Left hindlimb (tissue), 1 donor: Measurements from ENCODE around the gene CFAP157.
A peak's percentile ranks its signal among the peaks of the same experiment; 100 is the strongest.
"Not testable (repeated sequence)": the region's sequence is repeated elsewhere in the genome, so short reads cannot be mapped to it uniquely, and the experiment has no call there.

Experiments used
- DNase-seq: peaks from one replicate; pipeline ENCODE4 v3.0.0-alpha.2; 2018

Gene CFAP157

GRCh38 chr9:127739614-127740330, 33.0 kb downstream of the CFAP157 start:
- DNase-seq, result no peak

DNA sequence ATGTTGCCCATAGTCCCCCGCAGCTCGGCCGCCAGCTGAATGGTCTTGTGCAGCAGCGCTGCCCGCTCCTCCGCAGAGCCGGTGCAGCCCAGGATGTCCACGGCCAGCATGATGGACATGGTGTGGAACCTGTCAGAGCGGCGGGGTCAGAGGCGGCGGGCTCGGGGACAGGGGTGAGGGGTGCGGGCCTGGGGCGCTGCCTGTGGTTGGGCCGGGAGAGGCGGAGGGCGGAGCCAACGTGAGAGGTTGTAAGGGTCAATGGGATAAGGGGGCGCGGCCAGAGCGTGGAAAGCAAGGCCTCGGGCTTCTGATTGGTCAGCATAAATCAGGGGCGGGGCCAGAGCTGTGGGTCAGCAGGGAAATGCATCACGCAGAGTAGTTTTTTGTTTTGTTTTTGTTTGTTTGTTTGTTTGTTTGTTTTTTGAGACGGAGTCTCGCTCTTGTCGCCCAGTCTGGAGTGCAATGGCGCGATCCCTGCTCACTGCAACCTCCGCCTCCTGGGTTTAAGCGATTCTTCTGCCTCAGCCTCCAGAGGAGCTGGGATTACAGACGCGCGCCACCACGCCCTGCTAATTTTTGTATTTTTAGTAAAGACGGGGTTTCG, 35.1 kb downstream of the CFAP157 start:
- DNase-seq, result no peak

DNA sequence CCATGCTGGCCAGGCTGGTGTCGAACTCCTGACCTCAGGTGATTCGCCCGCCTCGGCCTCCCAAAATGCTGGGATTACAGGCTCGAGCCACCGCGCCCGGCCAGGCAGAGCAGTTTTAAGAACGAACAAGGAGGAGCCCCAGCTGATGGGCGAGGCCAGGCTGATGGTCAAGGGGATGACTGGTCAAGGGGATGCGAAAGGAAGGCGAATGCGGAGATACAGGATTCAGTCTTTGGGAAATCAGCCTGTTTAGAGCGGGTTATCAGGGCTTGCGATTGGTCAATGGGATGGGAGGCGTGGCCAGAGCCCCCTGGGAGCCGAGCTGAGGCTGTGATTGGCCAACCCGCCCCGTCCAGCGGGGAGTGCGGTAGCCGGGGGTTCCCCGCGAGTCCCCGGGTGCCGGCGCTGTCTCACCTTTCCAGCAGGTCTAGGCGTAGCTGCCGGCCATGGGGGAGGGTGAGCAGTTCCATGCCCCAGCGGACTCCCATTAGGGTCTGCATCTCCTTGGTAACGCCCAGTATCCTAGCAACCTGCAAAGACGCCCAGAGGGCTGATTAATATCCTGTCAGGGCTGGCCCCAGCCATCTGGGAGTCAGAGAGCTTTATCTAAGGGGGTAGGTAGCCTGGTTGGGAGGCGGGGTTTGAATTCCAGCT, 35.8 kb downstream of the CFAP157 start:
- no peak for DNase-seq

DNA sequence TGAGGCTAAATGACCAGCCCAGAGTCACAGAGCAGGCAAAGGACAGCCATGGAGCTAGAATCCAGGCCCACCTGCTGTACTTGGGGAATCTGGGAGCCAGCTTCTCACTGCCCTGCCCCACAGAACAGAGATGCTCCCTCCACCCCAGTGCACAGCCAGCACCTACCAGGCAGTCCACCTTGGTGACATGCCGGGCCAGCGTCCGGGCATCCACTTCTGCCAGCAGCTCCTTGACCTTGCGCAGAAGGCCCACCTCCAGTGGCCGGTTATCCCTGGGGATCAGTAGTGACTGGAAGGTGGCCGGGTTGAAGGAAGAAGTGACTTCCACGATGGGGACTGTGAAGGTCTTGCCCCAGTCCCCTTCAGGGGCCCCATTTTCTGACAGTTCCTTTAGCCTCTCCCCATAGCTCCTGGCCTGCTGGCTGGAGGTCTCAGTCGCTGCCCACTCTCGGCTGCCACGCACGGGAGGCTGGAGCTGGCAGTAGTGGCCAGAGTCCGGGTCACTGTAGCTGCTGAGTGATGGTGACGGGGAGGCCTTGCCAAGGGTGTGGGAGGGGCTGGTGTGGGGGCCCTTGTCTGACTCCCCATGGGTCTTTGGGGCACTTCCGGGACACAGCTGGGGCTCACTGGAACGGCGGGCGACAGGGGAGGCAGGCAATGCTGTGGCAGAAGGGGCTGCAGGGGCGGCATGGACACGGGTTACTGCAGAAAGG, 37.8 kb downstream of the CFAP157 start:
- no peak for DNase-seq

DNA sequence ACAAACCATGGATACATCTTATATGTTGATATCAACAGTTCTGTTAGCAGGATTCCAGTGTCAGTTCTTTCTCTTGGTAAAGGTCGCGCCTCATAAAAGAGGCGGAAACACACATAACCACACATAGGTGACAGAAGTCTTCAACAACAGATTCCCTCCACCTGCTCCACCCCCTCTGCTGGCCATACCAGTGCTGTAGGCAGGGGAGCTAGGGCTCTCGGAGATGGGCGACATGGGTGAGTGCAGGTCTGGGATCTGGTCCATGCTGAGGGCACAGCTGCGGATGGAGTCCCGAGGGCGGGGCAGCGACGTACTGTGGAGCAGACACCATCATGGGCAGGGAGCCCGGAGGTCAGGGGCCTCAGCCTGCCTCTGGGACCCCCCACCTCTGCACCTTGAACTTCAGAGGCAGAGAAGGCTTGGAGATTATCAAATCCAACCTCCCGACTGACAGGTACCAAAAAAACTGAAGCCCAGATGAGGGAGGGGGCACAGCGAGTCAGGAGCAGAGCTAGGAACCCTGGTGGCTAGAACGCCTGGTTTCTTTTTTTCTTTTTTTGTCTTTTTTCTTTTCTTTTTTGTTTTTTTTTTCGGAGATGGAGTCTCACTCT, 40.3 kb downstream of the CFAP157 start:
- DNase-seq, result no peak

GRCh38 chr9:127749090-127749787, 42.5 kb downstream of the CFAP157 start:
- DNase-seq, result no peak

DNA sequence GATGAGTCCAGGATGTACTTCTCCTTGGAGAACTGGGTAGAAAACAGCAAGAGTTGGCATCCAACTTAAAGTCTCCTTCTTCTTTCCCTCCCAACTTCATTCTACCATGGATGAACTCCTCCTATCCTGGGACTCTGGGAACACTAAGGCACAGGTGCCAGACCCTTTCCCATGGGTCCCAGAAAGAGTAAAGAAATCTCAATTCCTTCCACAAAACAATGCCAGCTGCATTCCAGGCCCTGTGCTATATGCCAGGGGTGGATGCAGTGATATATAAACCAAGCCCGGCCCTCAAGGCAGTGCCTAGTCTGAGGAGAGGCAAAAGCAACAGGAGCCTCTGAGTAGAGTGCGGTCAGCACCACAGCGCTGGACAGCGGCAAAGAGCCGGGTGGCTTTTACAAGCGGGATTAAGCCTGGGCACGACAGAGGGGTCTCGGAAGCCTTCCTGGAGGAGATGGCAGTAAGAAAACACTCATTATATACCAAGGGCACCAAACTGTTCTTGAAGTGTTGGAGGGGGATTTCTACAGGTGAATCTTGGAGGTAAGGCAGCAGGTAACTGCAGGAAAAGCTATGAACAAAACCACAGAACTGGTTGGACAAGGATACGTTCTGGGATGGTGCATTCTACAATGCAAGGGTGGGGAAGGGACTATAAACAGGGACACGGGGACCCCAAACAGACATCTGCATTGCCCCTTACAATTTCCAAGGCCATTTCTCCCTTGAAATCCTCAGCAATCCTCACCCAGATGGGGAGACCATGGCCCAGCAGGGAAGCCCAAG, 44.7 kb downstream of the CFAP157 start:
- no peak for DNase-seq

GRCh38 chr9:127753148-127753547, 46.4 kb downstream of the CFAP157 start:
- DNase-seq, result no peak

GRCh38 chr9:127753622-127754021, 46.8 kb downstream of the CFAP157 start:
- DNase-seq, result no peak

GRCh38 chr9:127754099-127755060, 47.6 kb downstream of the CFAP157 start:
- DNase-seq, result no peak

DNA sequence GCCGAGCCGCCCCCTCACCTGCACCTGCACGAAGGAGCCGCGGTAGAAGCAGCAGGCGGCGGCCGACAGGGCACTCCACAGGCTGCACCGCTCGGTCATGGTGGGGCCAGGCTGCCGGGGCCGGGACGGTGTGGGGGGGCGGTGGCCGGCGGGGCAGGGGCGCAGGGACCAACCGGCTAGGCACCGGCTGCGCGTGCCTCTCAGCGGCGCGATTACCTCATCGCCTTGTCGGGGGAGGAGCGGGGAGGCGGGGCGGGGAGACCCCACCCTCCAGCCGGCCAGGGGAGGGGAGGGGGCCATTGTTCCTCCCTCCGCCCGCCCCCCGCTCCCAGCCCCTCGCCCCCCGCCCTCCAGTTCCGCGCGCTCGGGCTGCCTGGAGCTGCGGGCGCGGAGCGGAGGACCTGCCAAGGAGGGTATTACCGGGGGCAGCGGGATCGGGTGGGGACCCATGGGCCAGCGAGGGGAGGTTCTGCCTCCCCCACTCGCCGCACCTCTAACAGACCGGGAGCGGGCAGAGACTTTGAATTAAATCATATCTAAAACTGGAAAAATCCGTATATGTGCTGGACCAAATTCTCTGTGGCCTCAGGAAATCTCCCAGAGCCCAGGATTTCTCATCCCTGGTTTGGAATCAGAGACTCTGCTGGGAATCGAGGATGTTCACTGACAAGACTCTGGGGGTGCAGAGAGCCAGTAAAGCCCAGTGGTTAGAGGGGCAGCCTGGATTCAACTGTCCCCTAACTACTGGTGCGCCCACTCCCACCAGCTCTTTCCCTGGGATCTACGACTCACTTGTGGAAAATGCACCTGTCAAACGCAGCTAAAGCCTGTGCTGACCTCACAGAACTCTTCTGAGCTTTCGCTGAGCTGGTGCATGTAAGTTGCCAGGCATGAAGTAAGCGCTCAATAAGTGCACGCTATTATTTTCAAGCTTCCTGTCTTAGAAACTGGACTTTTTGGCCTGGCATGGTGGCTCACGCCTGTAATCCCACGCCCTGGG, 48.6 kb downstream of the CFAP157 start:
- no peak for DNase-seq

DNA sequence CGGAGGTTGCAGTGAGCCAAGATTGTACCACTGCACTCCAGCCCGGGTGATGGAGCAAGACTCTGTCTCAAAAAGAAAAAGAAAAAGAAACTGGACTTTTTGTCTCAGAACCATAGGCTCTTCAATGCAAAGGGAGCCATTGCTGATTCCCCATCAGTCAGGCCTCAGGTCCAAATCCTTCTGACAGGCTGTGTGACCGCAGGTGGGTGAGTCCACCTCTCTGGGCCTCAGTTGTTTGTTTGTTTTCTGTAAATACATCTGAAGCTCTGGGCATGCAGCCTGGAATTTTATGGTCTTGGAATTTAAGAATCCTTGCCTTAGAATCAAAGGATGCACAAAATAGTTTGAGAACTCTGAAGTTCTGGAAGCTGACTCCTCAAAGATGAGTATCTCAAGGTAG, 49.4 kb downstream of the CFAP157 start:
- no peak for DNase-seq

DNA sequence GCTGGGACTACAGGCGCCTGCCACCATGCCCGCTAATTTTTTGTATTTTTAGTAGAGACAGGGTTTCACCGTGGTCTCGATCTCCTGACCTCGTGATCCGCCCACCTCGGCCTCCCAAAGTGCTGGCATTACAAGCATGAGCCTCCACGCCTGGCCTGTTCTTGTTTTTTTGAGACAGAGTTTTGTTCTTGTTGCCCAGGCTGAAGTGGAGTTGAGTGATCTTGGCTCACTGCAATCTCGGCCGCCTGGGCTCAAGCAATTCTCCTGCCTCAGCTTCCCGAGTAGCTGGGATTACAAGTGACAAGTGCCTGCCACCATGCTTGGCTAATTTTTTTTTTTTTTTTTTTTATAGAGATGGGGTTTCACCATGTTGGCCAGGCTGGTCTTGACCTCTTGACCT, 50.0 kb downstream of the CFAP157 start:
- DNase-seq, result not testable (repeated sequence)

- no peak for DNase-seq
These were observed 52.1 kb downstream of the CFAP157 start for GRCh38 chr9:127758843-127759242.

- no peak for DNase-seq
These were observed 54.3 kb downstream of the CFAP157 start for GRCh38 chr9:127761061-127761460.

DNA sequence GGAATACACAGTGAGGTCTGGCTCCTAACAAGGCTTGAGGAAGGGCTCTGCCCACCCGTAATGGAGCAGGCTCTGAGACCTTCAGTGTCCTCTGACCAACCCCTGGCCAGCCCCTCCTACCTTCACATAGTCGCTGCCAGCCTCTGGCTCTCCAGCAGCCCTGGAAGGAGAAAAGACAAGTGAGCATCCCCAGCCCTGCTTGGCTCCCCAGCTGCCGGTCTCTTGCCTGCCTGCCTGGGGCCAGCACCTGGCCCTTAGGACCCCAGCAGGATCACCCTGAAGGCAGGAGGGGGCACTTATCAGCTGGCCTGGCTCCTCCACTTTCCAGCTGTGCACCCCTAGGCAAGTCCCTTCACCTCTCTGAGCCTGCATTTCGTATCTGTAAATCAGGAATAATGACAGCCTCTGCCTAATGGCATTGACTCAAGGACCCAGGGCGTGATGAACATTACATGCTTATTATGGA, 54.7 kb downstream of the CFAP157 start:
- no peak for DNase-seq

DNA sequence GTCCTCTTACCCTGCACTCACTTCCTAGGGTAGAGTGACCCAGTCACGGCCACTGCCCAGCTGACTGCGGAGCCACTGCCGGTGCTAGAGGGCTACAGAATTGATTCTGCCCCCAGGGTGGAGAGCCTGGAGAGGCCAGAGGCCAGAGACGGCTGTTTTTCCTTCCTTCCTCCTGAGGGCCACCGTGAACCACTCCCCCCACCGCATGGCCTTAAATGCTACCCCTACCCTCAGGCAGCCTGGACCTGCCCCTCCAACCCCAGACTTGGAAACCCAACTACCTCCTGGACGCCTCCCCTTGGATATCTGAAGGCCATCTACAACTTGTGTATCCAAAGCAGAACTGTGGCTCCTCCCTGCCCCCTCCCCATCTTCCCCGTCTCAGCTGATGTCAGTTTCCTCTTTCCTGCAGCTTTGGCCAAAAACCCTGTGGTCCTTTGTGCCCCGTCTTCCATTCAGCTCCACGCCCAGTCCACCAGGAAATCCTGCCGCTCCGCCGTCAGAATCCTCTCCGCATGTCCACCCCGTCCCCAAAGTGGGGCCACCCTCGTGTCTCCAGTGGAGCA, 55.4 kb downstream of the CFAP157 start:
- DNase-seq, result no peak

- DNase-seq, result peak; percentile 62
These were observed 57.2 kb downstream of the CFAP157 start for GRCh38 chr9:127763918-127764384.

GRCh38 chr9:127765418-127765817, 58.6 kb downstream of the CFAP157 start:
- DNase-seq, result no peak
